Suppressor macrophage treated with lipopolysaccharide for 1 hour (primary cell): ENCODE data around the gene INTS14.

Source experiments
- DNase-seq, 3 donors: peaks; one replicate each; pipeline ENCODE4 v3.0.0-alpha.2; 2020 to 2022

The INTS14 gene

DNA sequence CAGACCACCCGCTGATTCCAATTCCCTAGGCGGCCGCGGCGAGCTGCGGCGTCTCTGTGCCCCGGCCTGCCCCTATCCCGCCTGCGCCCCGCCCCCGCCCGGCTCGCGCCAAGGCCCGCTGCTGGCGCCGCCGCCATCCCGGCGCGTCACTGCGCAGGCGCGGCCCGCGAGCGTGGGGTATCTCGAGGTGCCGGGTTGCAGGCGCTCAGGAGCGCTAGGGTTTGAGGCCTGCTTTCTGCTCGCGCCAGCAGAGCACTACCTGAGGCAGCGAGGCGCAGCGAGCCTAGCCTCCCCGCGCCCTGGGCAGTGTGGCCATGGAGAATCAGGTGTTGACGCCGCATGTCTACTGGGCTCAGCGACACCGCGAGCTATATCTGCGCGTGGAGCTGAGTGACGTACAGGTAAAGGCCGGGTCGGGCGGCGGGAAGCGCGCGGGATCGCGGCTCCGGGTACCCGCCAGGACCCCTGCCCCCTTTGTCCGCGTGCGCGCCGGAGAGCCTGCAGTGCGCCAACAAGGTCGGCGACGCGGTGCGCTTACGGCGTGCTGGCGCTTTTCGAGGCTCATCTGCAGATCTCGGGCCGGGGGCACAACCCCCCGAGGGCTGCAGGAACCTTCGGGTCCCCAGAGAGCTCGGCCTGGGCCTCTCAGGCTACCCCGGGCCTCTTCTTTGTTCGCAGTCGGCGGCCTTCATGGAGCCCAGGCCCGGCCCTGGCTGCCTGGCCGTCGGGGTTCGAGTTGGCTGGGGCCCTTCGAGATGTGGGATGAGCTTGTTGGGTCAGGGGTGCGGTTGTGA, 80.4 kb downstream of the INTS14 start, which contains the start of gene HACD3:
Gene HACD3, plus strand, starts transcription at position 146 of the 794 bp plus-strand sequence. Its CDS starts 169 bp downstream, at position 315.
- peak; percentile 85 to 97 (median 94) for DNase-seq

DNA sequence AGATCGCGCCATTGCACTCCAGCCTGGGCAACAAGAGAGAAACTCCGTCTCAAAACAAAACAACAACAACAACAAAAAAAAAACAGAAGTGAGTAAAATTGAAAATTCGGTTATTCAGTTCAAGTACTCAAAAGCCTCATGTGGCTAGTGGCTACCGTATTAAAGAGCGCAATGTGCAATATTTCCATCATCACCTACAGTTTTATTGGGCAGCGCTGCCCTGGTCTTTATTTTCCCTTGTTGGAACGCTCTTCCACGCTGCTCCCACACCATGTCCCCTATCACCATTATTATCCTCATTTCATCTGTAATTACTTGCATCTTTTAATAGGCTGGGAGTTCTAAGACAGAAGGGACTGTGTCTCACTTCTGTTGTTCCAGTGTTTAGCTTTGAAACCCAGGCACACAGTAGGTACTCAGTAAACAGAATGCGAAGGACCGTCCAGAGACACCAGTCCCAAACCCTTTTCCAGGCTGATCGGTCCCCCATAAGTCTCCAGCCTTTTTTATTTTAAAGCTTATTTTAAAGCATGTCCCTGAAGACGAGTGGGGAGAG, 81.1 kb downstream of the INTS14 start:
- no peak for DNase-seq
